MG63 (cell line): Measurements from ENCODE around the gene PPARA. TPM values are rescaled to one million over a fixed set of nuclear protein-coding genes. Genes with fewer than 3 reads are reported as not detected.

Experiments used
- DNase-seq: peaks from one replicate; pipeline ENCODE4 v3.0.0-alpha.2; 2020
- H3K27me3 ChIP-seq: fragments of 250-450 bp; sonication (Bioruptor Pico); 2 replicates; pipeline ENCODE4 v1.5.1; 2020; ENCODE audit warnings: mild to moderate bottlenecking, moderate library complexity
- H3K36me3 ChIP-seq: fragments of 250-450 bp; sonication (Bioruptor Pico); 2 replicates; pipeline ENCODE4 v1.5.1; 2020; ENCODE audit warnings: mild to moderate bottlenecking, moderate library complexity
- H3K4me3 ChIP-seq: fragments of 250-450 bp; sonication (Bioruptor Pico); 2 replicates; pipeline ENCODE4 v1.5.1; 2020; ENCODE audit warnings: mild to moderate bottlenecking, moderate library complexity
- H3K9me3 ChIP-seq: fragments of 250-450 bp; sonication (Bioruptor Pico); 2 replicates; pipeline ENCODE4 v1.5.1; 2020; ENCODE audit warnings: mild to moderate bottlenecking, moderate library complexity
- total RNA-seq: library from RNA; depleted of rRNA; stranded (reverse); fragments of >200 nt; shearing (Covaris generic); gene quantifications from 2 replicates; pipeline ENCODE4 v1.2.3, GENCODE V29; 2014; ENCODE audit warnings: low replicate concordance; rRNA removed

Gene PPARA
- total RNA-seq: 1.9 and 3.6 TPM in 2 replicates

GRCh38 chr22:46150034-46150654 is at the start of gene PPARA:
Gene PPARA, plus strand, starts transcription at chr22:46150526. Its CDS starts 47,858 bp downstream, at chr22:46198384.
- no peaks in the 10 kb centered on the region for H3K9me3 ChIP-seq
- peaks cover 17% of the 10 kb centered on the region for H3K27me3 ChIP-seq
- H3K36me3 ChIP-seq: no peaks in the 10 kb centered on the region
- DNase-seq: peak; percentile 86
- H3K4me3 ChIP-seq: peak within 1 kb of the TSS; percentile 79

- Histone ChIP-seq H3K36me3 (peaks cover 99% of the 10 kb centered on the region), H3K9me3 (no peaks in the 10 kb centered on the region), H3K27me3 (no peaks in the 10 kb centered on the region), H3K4me3 (no peak overlapping the region)
- DNase-seq: no peak
Observed at GRCh38 chr22:46102159-46102558, 48.2 kb upstream of the PPARA start.

- no peak for DNase-seq
- Histone ChIP-seq H3K4me3 (no peak overlapping the region), H3K9me3 (no peaks in the 10 kb centered on the region), H3K36me3 (peaks cover 99% of the 10 kb centered on the region), H3K27me3 (no peaks in the 10 kb centered on the region)
Observed at GRCh38 chr22:46102752-46103151, 47.6 kb upstream of the PPARA start.

GRCh38 chr22:46103181-46103580 is 47.1 kb upstream of the PPARA start:
- H3K9me3 ChIP-seq: no peaks in the 10 kb centered on the region
- DNase-seq: no peak
- no peaks in the 10 kb centered on the region for H3K27me3 ChIP-seq
- no peak overlapping the region for H3K4me3 ChIP-seq
- peaks cover 99% of the 10 kb centered on the region for H3K36me3 ChIP-seq

- Histone ChIP-seq H3K27me3 (no peaks in the 10 kb centered on the region), H3K36me3 (peaks cover 99% of the 10 kb centered on the region), H3K9me3 (no peaks in the 10 kb centered on the region), H3K4me3 (no peak overlapping the region)
- DNase-seq: no peak
Observed at GRCh38 chr22:46103664-46104063, 46.7 kb upstream of the PPARA start.

- H3K4me3 ChIP-seq: no peak overlapping the region
- DNase-seq: no peak
- peaks cover 99% of the 10 kb centered on the region for H3K36me3 ChIP-seq
- no peaks in the 10 kb centered on the region for H3K27me3 ChIP-seq
- H3K9me3 ChIP-seq: no peaks in the 10 kb centered on the region
Observed at GRCh38 chr22:46104170-46104880, 46.0 kb upstream of the PPARA start.

GRCh38 chr22:46104881-46105493 is 45.3 kb upstream of the PPARA start:
- no peak overlapping the region for H3K4me3 ChIP-seq
- DNase-seq: no peak
- no peaks in the 10 kb centered on the region for H3K27me3 ChIP-seq
- H3K36me3 ChIP-seq: peaks cover 99% of the 10 kb centered on the region
- H3K9me3 ChIP-seq: no peaks in the 10 kb centered on the region

- no peak for DNase-seq
- Histone ChIP-seq H3K36me3 (peaks cover 99% of the 10 kb centered on the region), H3K27me3 (no peaks in the 10 kb centered on the region), H3K9me3 (no peaks in the 10 kb centered on the region), H3K4me3 (no peak overlapping the region)
Observed at GRCh38 chr22:46105494-46106278, 44.6 kb upstream of the PPARA start.

GRCh38 chr22:46106279-46107022 is 43.9 kb upstream of the PPARA start:
- Histone ChIP-seq H3K36me3 (peaks cover 97% of the 10 kb centered on the region), H3K9me3 (no peaks in the 10 kb centered on the region), H3K4me3 (no peak overlapping the region), H3K27me3 (no peaks in the 10 kb centered on the region)
- no peak for DNase-seq

- no peaks in the 10 kb centered on the region for H3K27me3 ChIP-seq
- H3K4me3 ChIP-seq: no peak overlapping the region
- DNase-seq: no peak
- peaks cover 96% of the 10 kb centered on the region for H3K36me3 ChIP-seq
- H3K9me3 ChIP-seq: no peaks in the 10 kb centered on the region
Observed at GRCh38 chr22:46107089-46107664, 43.1 kb upstream of the PPARA start.

- no peak for DNase-seq
- no peaks in the 10 kb centered on the region for H3K27me3 ChIP-seq
- no peak overlapping the region for H3K4me3 ChIP-seq
- no peaks in the 10 kb centered on the region for H3K9me3 ChIP-seq
- H3K36me3 ChIP-seq: peaks cover 96% of the 10 kb centered on the region
Observed at GRCh38 chr22:46107753-46108563, 42.4 kb upstream of the PPARA start.

- H3K36me3 ChIP-seq: peaks cover 96% of the 10 kb centered on the region
Observed at GRCh38 chr22:46108564-46109473, 41.5 kb upstream of the PPARA start.

GRCh38 chr22:46109474-46110003 is 40.8 kb upstream of the PPARA start:
- DNase-seq: no peak
- Histone ChIP-seq H3K27me3 (no peaks in the 10 kb centered on the region), H3K4me3 (no peak overlapping the region), H3K36me3 (peaks cover 96% of the 10 kb centered on the region), H3K9me3 (no peaks in the 10 kb centered on the region)

More at GRCh38 chr22:46108564-46109473, 41.5 kb upstream of the PPARA start:
- no peaks in the 10 kb centered on the region for H3K27me3 ChIP-seq
- no peak for DNase-seq
- no peak overlapping the region for H3K4me3 ChIP-seq
- H3K9me3 ChIP-seq: no peaks in the 10 kb centered on the region

GRCh38 chr22:46110215-46110614 is 40.1 kb upstream of the PPARA start:
- Histone ChIP-seq H3K9me3 (no peaks in the 10 kb centered on the region), H3K27me3 (no peaks in the 10 kb centered on the region), H3K4me3 (no peak overlapping the region), H3K36me3 (peaks cover 96% of the 10 kb centered on the region)
- peak; percentile 61 for DNase-seq
